GM19372 (cell line): ENCODE data around the gene PEAR1.

Experiments used
- ATAC-seq: cut with Tn5 transposase; IDR thresholded peaks from one replicate; pipeline ENCODE4 v1.9.1; 2021; ENCODE audit warnings: mild to moderate bottlenecking, low read depth, moderate library complexity; ENCODE audit not compliant: unreplicated experiment

Gene PEAR1

DNA sequence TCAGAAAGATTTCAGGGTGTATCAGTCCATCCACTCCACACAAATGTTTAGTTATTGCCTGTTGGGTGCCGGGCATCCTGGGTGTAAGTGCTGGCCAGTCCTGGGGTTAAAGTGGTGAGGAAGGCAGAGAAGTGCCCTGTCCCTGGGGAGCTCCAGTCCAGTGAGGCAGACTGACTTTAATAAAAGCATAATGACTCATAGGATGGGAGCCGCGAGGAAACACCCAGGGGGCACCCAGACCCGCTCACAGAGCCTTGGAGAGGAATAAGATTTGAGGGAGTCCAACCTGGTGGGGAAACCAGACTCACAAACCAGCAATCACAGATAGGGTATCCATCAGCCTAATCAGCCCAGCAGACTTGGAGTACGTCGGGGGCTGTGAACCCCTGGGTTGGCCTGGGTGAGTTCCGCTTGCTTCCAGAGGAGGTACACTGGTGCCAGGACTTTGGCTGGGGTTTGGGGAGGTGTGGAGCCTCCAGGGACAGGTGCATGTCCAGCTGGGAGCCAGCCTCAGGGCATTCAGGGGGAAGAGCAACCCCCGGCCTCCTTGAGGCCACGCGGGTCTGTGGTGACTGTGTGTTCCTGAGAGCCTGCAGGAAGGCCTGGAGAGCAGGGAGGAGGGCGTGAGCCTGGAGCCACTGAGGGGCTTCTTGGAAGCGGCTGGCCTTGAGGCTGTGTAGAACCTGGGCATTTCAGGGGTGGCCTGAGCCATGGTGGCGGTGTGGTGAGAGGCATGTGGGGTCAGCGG, 3.7 kb downstream of the PEAR1 start:
- no peak for ATAC-seq

DNA sequence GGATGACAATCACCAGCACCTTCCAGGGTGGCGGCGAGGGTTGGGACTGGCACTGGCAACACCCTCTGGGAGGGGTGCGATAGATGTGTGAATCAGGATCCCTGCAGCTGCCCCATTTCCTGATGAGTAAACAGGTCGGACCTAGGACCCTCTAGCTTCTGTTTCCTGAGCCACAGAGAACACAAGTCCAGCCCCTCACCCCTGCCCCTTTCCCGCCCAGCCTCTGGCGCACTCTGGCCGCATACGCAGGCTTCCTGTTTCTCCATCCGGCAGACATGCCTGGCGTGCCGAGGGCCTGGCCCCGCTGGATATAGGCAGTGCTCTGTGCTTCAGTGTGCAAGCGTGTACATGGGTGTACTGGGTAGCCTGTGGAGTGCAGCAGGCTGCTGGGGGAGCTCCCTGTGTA, 4.6 kb downstream of the PEAR1 start:
- no peak for ATAC-seq

- no peak for ATAC-seq
Measured at GRCh38 chr1:156898971-156899664, 5.6 kb downstream of the PEAR1 start.

DNA sequence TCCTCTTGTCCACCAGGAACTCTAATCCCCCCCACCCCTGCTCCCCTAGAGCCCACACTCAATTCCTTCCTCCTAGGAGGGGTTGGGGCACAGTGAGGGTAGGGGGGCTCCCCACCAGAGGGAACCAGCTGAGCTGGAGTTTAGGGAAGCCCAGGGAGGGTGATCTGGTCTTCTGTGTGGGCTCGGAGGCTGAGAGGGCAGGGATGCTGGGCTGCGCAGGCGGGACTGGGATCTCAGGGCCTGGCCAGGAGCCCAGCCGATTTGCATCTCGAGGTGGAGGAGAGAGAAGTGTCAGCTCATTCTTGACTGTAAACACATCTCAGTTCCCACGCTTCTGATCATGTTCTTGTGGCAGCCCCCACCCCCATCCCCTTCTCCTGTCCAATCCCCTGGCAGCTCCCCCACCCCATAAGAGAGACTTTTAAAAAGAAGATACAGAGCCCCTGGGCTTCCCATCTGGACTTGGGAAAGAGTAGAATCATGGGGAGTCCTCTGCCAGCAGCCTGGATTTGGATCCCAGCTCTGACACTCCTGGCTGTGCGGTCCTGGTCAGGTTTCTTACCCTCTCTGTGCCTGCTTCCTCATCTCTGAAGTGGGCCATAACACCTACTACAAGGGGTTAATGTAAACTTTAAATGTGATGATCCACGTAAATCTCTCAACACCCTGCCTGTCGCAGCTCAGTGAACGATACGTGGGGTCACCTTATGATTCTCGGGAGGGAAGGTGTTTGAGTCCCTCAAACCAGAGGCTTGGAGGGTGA, 6.6 kb downstream of the PEAR1 start:
- ATAC-seq: no peak

GRCh38 chr1:156900896-156901589, 7.5 kb downstream of the PEAR1 start:
- no peak for ATAC-seq

DNA sequence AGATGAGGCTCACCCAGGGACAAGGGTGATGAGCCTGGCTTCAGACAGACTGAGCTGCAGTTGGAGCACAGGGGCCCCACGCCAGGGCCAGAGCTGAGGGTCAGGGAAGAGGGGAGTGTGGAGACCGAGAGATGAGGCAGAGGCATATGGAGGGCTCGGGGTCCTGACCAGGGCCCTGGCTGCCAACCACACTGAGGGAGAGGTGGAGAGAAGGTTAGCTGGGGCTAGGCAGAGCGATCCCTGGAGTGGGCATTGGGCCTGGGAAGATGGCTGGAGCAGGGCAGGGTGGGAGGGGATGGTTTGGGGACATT, 8.0 kb downstream of the PEAR1 start:
- ATAC-seq: no peak

DNA sequence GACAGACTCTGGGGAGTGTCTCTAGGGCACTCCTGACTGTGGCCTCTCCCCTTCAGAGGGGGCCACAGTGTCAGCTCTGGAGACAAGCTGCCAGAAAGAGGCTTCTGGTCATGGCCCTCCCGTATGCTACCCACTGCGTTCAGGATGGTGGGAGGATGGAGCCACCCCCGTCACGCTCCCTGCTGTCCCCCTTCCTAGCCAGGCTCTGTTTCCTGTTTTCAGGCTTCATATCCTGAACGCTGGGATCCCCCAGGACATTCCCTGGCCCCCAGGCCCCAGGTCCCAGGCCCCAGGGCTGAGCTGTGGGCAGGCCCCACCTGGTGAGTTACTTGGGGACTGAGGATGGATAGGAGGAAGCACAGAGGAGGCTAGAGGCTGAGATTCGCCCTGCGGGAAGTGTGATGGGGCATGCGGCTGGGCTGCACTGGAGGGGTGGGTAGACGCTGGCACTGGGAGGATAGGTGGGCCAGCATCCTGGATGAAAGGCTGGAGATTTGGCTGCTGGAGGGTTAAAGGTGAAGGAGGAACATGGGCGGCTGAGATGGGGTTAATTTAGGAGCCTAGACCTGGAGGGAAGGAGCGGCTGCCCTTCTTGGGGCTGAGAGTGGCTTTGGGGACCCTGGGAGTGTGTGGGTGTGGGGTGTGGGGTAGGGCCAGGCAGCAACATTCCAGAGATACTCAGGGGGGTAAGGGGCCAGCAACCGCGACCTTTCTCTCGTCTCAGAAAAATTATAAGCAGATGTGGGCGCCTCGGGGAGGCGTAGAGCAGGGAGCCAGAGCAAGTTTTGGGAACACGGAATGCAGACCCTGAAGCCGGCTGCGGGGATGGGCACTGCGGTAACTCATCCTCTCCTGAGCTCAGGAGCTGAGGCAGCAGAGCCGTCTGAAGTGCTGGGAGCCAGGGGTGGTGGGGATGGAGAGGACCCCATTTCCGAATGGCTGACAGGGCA, 8.7 kb downstream of the PEAR1 start:
- ATAC-seq: no peak

GRCh38 chr1:156903328-156904091, 10.0 kb downstream of the PEAR1 start:
- ATAC-seq: no peak

DNA sequence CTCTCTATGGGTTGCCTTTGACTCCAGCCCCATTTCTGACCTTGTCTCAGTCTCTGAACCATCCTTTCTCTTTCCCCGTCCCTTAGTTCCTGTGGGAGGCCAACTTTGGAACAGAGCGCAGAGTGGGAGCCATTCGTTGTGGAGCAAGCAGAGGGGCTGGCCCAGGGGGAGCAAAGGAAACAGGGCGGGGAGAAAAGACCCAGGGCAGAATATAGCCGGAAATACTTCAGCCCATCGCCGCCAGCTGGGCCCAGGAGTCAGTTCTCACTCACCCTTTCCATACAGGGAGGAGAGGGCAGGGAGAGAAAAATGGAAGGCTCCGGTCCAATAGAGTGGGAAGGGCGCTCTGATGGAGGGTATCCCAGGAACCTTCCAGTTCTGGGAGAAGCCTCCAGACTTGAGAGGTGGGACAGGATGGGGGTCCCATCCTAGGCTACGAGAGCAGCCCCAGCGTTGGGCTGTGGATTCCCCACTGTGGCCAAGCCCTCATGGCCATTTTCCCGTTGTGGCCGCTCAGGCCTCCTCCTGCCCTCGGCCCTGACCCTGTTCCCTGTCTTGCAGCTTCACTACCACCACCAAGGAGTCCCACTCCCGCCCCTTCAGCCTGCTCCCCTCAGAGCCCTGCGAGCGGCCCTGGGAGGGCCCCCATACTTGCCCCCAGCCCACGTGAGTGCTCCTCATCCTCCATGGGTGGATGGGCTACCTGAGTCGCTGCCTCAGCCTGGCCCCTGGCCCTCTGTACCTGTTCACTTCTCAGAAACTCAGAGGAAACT, 10.9 kb downstream of the PEAR1 start:
- no peak for ATAC-seq

DNA sequence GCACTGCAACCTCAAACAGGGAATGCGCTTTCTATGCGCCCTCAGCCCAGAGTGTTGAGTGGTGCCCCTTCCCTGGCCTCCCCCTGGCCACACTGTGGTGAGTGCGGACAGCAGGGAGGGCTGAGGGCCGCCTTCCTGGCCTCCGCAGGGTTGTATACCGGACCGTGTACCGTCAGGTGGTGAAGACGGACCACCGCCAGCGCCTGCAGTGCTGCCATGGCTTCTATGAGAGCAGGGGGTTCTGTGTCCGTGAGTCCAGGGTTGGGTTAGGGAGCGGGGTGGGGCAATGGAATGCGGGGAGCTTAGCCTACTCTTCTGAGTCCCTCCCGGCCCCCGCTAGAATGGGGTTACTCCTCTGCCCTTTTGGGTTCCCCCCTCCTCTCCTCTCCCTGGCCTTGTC, 11.7 kb downstream of the PEAR1 start:
- ATAC-seq: no peak

GRCh38 chr1:156905651-156906050, 12.1 kb downstream of the PEAR1 start:
- no peak for ATAC-seq

DNA sequence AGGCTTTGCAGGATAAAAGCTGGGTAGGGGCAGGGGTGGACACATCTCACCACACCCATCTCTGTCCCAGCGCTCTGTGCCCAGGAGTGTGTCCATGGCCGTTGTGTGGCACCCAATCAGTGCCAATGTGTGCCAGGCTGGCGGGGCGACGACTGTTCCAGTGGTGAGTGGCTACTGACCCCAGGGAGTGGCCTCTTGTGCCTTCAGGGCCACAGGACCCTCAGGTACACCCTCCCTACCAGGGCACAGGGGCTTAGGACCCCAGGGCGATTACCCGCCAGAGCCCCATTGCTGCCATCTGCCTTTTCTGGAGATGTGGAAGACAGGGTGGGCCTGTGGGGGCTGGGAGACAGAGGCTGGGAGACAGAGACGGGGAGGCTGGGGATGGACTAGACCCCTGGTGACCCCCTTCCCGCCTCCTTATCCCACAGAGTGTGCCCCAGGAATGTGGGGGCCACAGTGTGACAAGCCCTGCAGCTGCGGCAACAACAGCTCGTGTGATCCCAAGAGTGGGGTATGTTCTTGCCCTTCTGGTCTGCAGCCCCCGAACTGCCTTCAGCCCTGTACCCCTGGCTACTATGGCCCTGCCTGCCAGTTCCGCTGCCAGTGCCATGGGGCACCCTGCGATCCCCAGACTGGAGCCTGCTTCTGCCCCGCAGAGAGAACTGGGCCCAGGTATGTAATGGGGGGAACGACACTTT, 12.8 kb downstream of the PEAR1 start:
- no peak for ATAC-seq

DNA sequence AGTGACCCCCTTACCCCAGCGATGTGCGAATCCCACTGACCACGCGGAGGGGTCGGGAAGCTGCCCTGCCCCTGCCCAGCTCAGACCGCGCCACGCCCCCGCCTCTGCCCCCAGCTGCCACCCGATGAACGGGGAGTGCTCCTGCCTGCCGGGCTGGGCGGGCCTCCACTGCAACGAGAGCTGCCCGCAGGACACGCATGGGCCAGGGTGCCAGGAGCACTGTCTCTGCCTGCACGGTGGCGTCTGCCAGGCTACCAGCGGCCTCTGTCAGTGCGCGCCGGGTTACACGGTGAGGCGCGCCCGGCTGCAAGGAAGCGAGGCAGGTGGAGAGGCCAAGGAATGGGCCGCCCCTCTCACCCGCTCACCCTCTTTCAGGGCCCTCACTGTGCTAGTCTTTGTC, 15.0 kb downstream of the PEAR1 start:
- ATAC-seq: no peak

GRCh38 chr1:156908955-156909354, 15.4 kb downstream of the PEAR1 start:
- ATAC-seq: no peak

GRCh38 chr1:156909671-156910070, 16.2 kb downstream of the PEAR1 start:
- ATAC-seq: no peak

DNA sequence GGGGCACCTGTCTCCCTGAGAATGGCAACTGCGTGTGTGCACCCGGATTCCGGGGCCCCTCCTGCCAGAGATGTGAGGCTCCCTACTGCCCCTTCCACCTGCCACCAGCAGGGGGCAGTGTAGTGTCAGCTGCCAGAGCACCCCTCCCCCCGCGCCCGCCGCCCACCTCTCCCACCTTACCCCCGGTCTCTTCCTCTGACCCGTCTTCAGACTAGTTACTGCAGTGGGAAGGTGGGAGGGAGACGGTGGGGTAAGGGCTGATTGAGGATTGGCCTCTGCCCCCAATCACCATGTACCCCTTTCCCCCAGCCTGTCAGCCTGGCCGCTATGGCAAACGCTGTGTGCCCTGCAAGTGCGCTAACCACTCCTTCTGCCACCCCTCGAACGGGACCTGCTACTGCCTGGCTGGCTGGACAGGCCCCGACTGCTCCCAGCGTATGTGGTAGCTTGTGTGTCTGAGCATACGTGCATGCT, 16.8 kb downstream of the PEAR1 start:
- ATAC-seq: no peak

- ATAC-seq: no peak
Measured at GRCh38 chr1:156911577-156912298, 18.2 kb downstream of the PEAR1 start.
